ENCODE measurements around the gene SCN10A.

DNA sequence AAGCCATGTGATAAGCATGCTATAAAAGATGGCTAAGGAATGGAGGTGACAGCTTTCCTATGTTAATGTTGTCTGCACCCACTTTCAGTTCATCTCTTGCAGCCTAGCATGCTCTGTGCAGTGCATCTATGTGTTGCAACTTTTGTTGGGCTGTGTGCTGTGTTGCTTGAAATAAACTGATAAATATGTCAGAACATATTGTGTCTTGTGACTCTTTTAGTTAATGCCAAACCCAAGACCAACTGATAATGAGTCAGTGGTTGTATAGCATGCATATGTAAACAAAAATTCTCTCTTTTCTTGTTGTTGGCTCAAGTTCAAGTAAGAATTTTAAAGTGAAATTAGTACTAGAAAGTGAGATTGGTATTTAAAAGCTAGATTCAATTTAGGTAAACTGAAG, 37.0 kb upstream of the SCN10A start:
- TF ChIP-seq, protein P1, sequence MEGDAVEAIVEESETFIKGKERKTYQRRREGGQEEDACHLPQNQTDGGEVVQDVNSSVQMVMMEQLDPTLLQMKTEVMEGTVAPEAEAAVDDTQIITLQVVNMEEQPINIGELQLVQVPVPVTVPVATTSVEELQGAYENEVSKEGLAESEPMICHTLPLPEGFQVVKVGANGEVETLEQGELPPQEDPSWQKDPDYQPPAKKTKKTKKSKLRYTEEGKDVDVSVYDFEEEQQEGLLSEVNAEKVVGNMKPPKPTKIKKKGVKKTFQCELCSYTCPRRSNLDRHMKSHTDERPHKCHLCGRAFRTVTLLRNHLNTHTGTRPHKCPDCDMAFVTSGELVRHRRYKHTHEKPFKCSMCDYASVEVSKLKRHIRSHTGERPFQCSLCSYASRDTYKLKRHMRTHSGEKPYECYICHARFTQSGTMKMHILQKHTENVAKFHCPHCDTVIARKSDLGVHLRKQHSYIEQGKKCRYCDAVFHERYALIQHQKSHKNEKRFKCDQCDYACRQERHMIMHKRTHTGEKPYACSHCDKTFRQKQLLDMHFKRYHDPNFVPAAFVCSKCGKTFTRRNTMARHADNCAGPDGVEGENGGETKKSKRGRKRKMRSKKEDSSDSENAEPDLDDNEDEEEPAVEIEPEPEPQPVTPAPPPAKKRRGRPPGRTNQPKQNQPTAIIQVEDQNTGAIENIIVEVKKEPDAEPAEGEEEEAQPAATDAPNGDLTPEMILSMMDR (CRISPR knock-in tag; IDR thresholded peaks at IDR 0.05): no peak
- TF ChIP-seq, protein P2, sequence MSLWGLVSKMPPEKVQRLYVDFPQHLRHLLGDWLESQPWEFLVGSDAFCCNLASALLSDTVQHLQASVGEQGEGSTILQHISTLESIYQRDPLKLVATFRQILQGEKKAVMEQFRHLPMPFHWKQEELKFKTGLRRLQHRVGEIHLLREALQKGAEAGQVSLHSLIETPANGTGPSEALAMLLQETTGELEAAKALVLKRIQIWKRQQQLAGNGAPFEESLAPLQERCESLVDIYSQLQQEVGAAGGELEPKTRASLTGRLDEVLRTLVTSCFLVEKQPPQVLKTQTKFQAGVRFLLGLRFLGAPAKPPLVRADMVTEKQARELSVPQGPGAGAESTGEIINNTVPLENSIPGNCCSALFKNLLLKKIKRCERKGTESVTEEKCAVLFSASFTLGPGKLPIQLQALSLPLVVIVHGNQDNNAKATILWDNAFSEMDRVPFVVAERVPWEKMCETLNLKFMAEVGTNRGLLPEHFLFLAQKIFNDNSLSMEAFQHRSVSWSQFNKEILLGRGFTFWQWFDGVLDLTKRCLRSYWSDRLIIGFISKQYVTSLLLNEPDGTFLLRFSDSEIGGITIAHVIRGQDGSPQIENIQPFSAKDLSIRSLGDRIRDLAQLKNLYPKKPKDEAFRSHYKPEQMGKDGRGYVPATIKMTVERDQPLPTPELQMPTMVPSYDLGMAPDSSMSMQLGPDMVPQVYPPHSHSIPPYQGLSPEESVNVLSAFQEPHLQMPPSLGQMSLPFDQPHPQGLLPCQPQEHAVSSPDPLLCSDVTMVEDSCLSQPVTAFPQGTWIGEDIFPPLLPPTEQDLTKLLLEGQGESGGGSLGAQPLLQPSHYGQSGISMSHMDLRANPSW (CRISPR knock-in tag; IDR thresholded peaks at IDR 0.05; ENCODE audit: borderline replicate concordance): no peak
- no peak for TF ChIP-seq ZBTB1 (CRISPR knock-in tag; IDR thresholded peaks at IDR 0.05; ENCODE audit: borderline replicate concordance)
- TF ChIP-seq ZNF274 (CRISPR knock-in tag; IDR thresholded peaks at IDR 0.05): no peak
- no peak for TF ChIP-seq ZBTB10 (CRISPR knock-in tag; IDR thresholded peaks at IDR 0.05; ENCODE audit: borderline replicate concordance)
- TF ChIP-seq HOXA9 (CRISPR knock-in tag; IDR thresholded peaks at IDR 0.05; ENCODE audit: borderline replicate concordance): no peak
- TF ChIP-seq GATA4 (IDR thresholded peaks at IDR 0.05; ENCODE audit: borderline replicate concordance, low read depth): no peak
- TF ChIP-seq MAZ (IDR thresholded peaks at IDR 0.05; ENCODE audit: borderline replicate concordance, low read depth, low read length): no peak
- no peak for TF ChIP-seq MAZ (CRISPR knock-in tag; IDR thresholded peaks at IDR 0.05; ENCODE audit: low read depth)
- TF ChIP-seq SMAD1 (CRISPR knock-in tag; IDR thresholded peaks at IDR 0.05; ENCODE audit: borderline replicate concordance, low read depth): no peak
- no peak for TF ChIP-seq AGO1 (IDR thresholded peaks at IDR 0.05; ENCODE audit: low read depth, low read length, poor library complexity, severe bottlenecking)
- no peak for TF ChIP-seq ZNF766 (CRISPR knock-in tag; IDR thresholded peaks at IDR 0.05; ENCODE audit: borderline replicate concordance)

Data from HepG2 (cell line).